ENCODE data around the gene PDE6B.
A peak's percentile ranks its signal among the peaks of the same experiment; 100 is the strongest.
"Not testable (repeated sequence)": the region's sequence is repeated elsewhere in the genome, so short reads cannot be mapped to it uniquely, and the experiment has no call there.

The PDE6B gene

DNA sequence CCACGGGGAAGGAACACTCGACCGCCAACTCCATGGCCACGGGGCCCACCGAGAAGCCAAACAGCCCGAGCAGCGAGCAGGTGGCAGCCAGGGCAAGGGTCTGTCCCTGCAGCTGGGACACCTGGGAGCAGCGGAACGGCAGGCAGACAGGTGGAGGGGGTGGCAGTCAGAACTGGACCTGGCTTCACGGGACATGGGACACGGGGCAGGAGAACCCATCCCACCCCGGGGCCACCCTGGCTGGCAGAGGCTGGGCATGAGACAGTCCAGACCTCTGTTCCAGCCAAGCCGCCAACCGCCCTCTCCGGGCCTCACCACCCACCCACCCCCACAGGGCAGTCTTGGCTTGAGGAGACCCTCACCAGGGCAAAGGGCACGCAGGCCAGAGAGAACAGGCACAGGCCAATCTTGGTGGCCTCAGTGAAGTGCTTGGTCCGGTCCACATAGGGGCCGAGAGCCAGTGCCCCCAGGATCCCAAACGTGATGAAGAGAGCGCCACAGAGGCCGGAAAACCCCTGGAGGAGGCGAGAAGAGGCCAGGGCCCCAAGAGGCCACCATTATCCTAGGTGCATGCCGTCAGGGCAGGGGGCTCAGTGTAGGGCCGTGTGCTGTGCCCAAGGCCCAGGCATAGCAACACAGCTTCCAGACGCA is 58.0 kb downstream of the PDE6B start:
- no peak for DNase-seq (ENCODE audit: low read depth)

GRCh38 chr4:683982-684622 is 58.7 kb downstream of the PDE6B start:
- DNase-seq (ENCODE audit: low read depth), result peak; percentile 25

DNA sequence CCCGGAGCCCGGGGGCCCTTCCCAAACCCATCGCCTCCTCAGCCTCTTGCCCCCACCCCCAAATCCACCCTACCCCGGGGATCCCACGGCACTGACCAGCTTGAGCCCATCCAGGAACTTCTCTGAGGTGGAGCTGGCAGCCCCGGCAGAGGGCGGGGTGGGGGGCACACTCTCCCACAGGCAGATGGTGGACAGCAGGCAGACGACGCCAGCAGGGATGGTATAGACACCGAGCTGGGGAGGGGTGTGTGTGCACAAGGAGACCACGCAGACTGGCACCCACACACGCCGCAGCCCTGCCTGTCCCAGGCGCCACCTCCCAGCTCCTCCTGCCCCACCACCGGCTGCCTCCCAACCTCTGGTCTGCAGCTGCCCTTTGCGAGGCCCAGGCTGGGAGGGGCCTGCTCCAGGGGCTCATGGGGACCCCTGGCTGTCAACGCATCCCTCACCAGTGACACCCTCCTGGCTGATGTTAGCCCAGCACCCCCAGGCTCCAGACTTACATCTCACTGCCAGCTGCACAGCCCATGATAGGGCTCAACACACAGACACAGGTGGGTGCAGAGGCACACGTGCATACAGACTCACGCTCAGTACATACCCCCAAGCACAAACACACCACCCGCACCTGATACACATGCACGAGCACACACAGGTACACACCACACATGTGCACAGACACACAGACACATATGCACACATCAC is 59.4 kb downstream of the PDE6B start:
- DNase-seq (ENCODE audit: low read depth), result no peak

DNA sequence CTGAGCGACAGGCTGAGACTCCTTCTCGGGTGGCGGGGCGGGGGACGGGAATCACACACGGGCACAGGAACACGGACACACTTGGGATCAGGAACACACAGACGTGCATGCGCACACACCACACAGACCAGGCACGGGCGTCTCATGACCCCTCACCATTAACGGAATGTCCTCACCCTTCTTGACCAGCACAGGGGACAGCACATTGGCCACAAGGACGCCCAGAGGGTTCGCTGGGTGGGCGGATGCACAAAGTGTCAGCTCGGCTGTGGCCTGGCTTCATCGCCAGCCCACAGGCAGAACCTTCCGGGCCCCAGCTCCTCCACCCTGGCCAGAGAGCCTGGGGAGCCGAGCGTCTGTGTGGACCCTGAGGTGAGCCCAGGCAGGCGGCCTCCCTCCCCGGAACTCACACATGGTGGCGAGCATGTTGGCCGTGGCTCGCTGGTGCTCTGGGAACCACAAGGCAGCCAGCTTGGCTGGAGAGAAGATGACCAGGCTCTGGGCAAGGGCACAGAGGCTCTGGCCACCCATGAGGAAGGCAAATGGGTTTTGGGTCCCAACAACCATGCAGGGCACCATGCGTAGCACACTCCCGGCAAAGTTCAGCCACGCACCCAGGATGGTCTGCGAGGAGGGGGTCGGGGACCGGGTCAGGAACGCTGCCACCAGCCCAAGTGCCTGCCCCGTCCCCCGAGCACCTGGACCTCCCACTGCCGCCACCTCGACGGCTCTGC is 60.5 kb downstream of the PDE6B start:
- no peak for DNase-seq (ENCODE audit: low read depth)

DNA sequence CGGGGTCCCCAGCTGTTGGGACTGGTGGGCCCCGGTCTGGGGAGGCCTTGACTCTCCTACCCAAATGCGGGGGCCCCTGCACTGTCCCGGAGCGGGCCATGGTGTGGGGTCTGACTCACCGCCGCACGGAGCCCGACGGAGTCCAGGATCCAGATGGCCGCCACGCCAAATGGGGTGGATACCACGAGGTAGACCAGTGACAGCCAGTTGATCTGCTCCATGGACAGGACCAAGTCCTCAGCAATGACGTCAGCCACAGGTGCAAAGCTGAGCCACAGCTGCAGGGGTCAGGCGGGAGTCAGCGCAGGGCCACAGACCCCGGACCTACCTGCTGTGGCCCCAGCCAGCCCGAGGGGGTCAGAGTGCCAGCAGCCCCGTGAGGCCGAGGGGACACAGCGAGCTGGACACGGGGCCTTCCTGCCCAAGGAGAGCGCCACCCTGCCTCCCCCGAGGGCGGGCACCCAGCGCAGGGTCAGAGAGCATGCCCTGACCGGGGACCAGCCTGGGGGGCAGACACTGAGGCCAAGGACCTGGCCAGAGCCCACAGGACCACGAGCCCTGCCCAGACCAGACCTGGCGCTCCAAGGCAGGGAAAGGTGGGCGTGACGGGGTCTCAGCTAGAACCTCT is 61.2 kb downstream of the PDE6B start:
- no peak for DNase-seq (ENCODE audit: low read depth)

- DNase-seq (ENCODE audit: low read depth), result peak; percentile 86
Measured at GRCh38 chr4:687048-687970, 61.9 kb downstream of the PDE6B start.

GRCh38 chr4:687971-688853 is 62.8 kb downstream of the PDE6B start:
- no peak for DNase-seq (ENCODE audit: low read depth)

GRCh38 chr4:688854-689681 is 63.7 kb downstream of the PDE6B start, which contains the start of gene SLC49A3:
Gene SLC49A3 (minus strand): TSS chr4:689151. CDS start chr4:689127, 24 bp downstream.
- no peak for DNase-seq (ENCODE audit: low read depth)

DNA sequence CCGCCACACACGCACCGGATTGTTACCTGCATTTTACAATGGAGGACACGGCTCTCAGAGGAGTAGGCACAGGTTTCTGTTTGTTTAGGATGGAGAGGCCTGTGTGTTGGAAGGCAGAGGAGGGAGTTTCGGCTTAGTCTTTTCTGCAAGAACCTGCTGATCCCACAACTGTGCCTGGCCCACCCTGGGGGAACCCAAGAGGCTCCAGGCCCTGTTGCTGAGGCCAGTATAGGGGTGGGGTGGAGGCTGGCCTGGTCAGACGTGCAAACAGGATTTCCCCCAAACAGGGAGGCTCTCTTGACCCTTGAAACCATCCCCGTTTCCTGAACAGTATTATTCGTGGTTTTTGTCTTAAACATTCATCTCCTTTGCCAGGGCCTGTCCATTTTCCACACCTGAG is 64.3 kb downstream of the PDE6B start:
- DNase-seq (ENCODE audit: low read depth), result no peak

DNA sequence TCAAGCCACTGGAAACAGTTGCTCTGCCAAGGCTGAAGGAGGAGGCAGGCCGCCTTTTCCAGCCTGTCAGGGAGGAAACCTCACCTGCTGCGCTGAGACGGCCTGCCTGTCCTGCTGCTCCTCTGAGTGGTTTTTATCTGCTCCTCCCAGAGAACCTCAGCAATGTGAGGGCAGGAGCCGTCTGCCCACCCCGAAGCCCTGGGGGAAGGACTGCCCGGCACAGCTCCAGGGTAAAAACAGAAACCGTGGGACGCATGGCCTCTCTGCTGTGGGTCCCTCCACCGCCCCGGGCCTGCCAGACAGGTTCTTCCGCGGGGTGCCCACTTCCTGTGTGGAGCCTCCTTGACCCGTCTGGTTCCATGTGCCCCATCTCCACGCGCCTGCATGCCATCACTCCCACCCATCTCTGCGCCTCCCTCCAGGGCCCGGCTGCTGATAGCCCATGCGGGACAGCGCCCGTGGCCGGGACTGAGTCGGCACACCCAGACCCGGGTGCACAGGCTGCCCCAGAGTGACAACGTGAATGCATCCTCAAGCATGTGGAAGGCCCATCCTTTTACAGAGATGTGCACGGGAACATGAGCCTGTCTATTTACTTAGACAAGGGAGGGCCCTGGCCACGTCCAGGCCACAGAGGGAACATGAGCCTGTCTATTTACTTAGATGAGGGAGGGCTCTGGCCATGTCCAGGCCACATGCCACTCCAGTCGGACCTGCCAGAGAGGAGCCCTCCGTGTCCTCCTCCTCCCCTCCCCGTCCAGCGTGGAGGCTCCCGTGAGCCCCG is 67.6 kb downstream of the PDE6B start:
- DNase-seq (ENCODE audit: low read depth), result no peak

DNA sequence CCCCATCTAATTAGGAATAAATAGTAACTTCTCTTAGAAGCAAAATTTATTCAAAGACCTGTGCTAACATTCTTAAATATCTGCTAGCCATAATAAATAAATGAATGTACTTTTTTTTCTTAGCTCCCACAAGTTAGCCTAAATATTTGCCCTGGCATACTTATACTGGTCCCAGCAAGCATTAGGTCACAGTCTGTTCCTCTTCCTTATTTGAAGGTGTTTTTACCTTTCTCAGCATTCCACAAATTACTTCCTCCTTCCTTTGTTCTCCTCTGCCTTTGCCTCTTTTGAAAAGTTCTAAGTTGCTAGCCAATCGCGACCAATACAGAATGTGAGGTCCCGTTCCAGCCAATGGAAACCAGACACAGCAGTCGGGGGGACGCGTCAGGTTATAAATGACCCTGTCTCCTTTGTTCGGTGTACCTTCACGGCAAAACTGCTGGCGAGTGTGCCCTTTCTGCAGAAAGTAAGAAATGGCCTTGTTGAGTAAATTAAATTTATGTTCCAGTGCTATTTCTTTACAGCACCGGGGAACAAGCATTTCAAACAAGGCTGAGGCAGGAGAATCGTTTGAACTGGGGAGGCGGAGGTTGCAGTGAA is 69.1 kb downstream of the PDE6B start:
- not testable (repeated sequence) for DNase-seq (ENCODE audit: low read depth)

DNA sequence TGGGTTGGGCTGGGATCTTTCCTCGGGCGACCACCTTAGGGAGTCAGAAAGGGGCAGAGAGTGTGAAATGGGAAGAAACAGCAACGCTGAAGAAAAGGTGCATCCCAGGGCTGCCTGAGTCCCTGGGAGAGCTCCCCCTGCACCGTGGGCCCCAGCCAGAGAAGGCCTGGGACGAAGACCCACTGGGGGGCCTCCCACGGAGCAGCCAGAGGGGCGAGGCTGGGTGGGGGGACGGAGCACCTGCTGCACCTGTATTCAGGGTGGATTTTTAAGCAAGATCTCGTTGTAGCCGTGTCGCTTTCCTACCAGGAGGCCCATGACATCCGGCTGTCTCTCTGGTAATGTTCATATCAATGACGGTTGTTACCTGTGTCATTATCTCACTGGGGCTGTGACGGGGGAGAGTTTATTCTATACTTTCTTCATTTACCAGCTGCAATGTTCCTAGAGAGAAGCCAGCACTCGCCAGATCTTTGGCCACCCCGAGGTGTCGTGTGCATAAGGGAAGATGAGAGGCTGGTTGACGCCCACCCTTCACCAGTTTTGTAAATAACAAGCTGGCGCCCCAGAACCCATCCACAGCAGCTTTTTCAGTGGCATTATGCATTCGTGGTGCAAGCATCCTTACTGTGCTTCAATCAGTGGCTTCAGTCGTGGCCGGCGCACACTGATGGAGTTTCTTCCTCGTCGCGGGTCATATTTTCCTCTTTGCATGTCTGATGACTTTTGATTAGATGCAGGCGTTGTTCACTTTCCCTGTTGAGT is 74.6 kb downstream of the PDE6B start:
- no peak for DNase-seq (ENCODE audit: low read depth)

- DNase-seq (ENCODE audit: low read depth), result no peak
Measured at GRCh38 chr4:700587-701264, 75.4 kb downstream of the PDE6B start.

DNA sequence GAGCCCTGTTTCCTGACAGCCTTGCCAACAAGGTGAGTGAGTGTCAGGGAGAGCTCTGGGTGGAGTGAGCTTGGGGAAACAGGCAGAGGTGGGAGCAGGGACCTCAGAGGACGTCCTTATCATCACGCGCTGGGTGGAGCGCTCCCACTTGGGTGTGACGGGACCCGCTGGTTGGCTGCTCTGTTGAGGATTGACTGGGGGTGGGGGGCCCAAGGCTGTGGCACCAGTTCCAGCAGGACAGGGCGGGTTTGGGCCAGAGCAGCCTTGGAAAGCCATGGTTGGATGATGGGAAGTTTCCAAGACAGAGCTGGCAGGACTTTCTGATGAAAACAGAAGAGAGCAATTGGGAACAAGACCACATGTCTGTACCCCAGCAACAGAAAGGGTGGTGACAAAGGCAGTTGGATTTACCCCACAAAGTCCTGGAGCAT is 77.3 kb downstream of the PDE6B start:
- DNase-seq (ENCODE audit: low read depth), result no peak

DNA sequence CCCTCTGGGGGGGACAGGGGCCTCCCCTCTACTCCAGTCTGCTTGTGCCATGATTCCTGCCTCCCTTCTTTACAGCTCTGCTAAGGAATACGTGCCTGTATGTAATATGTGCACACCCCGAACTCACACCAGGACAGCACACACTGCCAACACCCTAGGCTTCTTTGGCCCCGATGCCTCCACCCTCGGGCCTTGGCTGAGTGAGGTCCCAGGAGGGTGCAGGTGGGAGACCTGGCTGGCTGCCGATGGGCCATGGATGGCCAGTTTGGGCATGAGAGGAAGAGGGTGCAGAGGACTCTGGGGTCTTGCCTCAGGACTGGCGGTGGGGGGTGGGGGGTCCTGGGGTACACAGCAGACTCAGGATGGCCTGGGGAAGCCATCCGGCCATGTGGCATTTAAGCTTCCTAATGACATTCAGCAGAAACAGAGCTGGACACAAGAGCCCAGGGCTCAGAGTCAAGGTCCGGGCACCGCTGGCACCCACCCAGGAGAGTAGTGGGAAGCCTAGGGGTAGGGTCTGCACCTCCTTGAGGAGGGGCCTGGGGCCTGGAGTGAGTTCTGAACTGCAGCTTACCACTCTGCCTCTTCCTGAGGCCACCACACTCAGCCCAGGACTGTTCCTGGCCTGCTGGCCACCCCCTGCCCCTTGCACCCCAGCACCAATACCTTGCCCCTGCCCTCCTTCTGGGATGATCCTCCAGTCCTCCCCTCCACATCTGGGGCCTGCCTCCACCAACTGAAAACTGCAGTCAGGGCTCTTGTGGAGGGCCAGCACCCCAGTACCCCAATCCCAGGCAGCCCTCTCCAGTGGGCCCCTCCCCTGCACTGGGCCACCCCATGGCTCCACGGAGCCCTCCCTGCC is 78.2 kb downstream of the PDE6B start:
- no peak for DNase-seq (ENCODE audit: low read depth)

Data from stromal cell of bone marrow (primary cell).